GM18951 (cell line): Measurements from ENCODE around the gene TTLL7.

ENCODE experiments used
- POLR2A ChIP-seq: IDR thresholded peaks from 4 replicates; pipeline ENCODE4 v1.6.1; 2011; ENCODE audit warnings: mild to moderate bottlenecking; ENCODE audit not compliant: insufficient read length, insufficient read depth; ENCODE audit errors: extremely low read depth
- in situ Hi-C: fragments of 300-500 bp; cut with MboI; formaldehyde crosslinking; loops from one replicate; pipeline ENCODE4 v1.12.0; 2022; ENCODE audit warnings: low sequenced_read_pairs, mixed read lengths, inconsistent platforms; ENCODE audit not compliant: unreplicated experiment

TTLL7 gene

GRCh38 chr1:83909687-83910086 is 89.2 kb downstream of the TTLL7 start:
- TF ChIP-seq POLR2A = no peak
- in situ Hi-C loops = loop anchor here (25.0 kb wide), 2 partner anchors 728 to 853 kb away; no protein-coding TSS in a partner anchor

- TF ChIP-seq POLR2A = no peak
- in situ Hi-C loops = loop anchor here (25.0 kb wide), 2 partner anchors 732 to 857 kb away; no protein-coding TSS in a partner anchor
Observed at GRCh38 chr1:83905315-83905907, 93.5 kb downstream of the TTLL7 start.

- no peak for TF ChIP-seq POLR2A
- in situ Hi-C loops = loop anchor here (25.0 kb wide), 2 partner anchors 736 to 861 kb away; no protein-coding TSS in a partner anchor
Observed at GRCh38 chr1:83901547-83902155, 97.3 kb downstream of the TTLL7 start.

- in situ Hi-C loops = loop anchor here (25.0 kb wide), 2 partner anchors 737 to 862 kb away; no protein-coding TSS in a partner anchor
- TF ChIP-seq POLR2A = no peak
Observed at GRCh38 chr1:83900524-83900923, 98.4 kb downstream of the TTLL7 start.

GRCh38 chr1:83897516-83897915 is 101.4 kb downstream of the TTLL7 start:
- in situ Hi-C loops = no loop called here
- no peak for TF ChIP-seq POLR2A

GRCh38 chr1:83896299-83896698 is 102.6 kb downstream of the TTLL7 start:
- in situ Hi-C loops = no loop called here
- TF ChIP-seq POLR2A = no peak

- no peak for TF ChIP-seq POLR2A
- in situ Hi-C loops = no loop called here
Observed at GRCh38 chr1:83889707-83890106, 109.2 kb downstream of the TTLL7 start.

- no peak for TF ChIP-seq POLR2A
- in situ Hi-C loops = no loop called here
Observed at GRCh38 chr1:83887483-83887882, 111.4 kb downstream of the TTLL7 start.

GRCh38 chr1:83883979-83884378 is 115.0 kb downstream of the TTLL7 start:
- in situ Hi-C loops = no loop called here
- no peak for TF ChIP-seq POLR2A

- in situ Hi-C loops = no loop called here
- TF ChIP-seq POLR2A = no peak
Observed at GRCh38 chr1:83882906-83883305, 116.0 kb downstream of the TTLL7 start.

- in situ Hi-C loops = no loop called here
- no peak for TF ChIP-seq POLR2A
Observed at GRCh38 chr1:83872515-83872914, 126.4 kb downstream of the TTLL7 start.

GRCh38 chr1:83864991-83865390 is 133.9 kb downstream of the TTLL7 start:
- TF ChIP-seq POLR2A = no peak
- in situ Hi-C loops = no loop called here

GRCh38 chr1:83860490-83861221 is 138.3 kb downstream of the TTLL7 start:
- no peak for TF ChIP-seq POLR2A
- in situ Hi-C loops = no loop called here

- in situ Hi-C loops = no loop called here
- TF ChIP-seq POLR2A = no peak
Observed at GRCh38 chr1:83857716-83858115, 141.2 kb downstream of the TTLL7 start.

GRCh38 chr1:83857103-83857502 is 141.8 kb downstream of the TTLL7 start:
- in situ Hi-C loops = no loop called here
- TF ChIP-seq POLR2A = no peak
